Activated naive CD4-positive, alpha-beta T cell treated with anti-CD3 and anti-CD28 coated beads, Interleukin-2, amount 10 ng/mL, durations not matched to agents 7 days and 5 days (primary cell): Measurements from ENCODE around the gene PCDH15.
"Not testable (repeated sequence)": the region's sequence is repeated elsewhere in the genome, so short reads cannot be mapped to it uniquely, and the experiment has no call there.

Experiments used
- CTCF ChIA-PET: fragments of 350-600 bp; sonication (Branson Sonifier 250); formaldehyde crosslinking; loops from one replicate; lab custom pipeline; 2021; ENCODE audit warnings: antibody characterized with exemption; lab: Charles Lee
- DNase-seq: peaks from one replicate; pipeline ENCODE4 v3.0.0-alpha.2; 2020
- H3K27ac Mint-ChIP-seq: one replicate; pipeline ENCODE4 v1.8.0; 2021; ENCODE audit warnings: mild to moderate bottlenecking, moderate library complexity, mixed read lengths
- H3K27me3 Mint-ChIP-seq: one replicate; pipeline ENCODE4 v1.8.0; 2021; ENCODE audit warnings: mild to moderate bottlenecking, mixed read lengths
- H3K36me3 Mint-ChIP-seq: one replicate; pipeline ENCODE4 v1.8.0; 2021; ENCODE audit warnings: mixed read lengths
- H3K4me1 Mint-ChIP-seq: one replicate; pipeline ENCODE4 v1.8.0; 2021; ENCODE audit warnings: mixed read lengths
- H3K4me3 Mint-ChIP-seq: one replicate; pipeline ENCODE4 v1.8.0; 2021; ENCODE audit warnings: mild to moderate bottlenecking, moderate library complexity, mixed read lengths
- H3K9me3 Mint-ChIP-seq: one replicate; pipeline ENCODE4 v1.8.0; 2021; ENCODE audit warnings: mixed read lengths

The PCDH15 gene

GRCh38 chr10:53952698-53953630 is 848.1 kb downstream of the PCDH15 start:
- CTCF ChIA-PET: no interaction called here
- no peaks in the 10 kb centered on the region for H3K36me3 Mint-ChIP-seq
- peaks cover 8% of the 10 kb centered on the region for H3K9me3 Mint-ChIP-seq

GRCh38 chr10:53939654-53940053 is 861.4 kb downstream of the PCDH15 start:
- H3K27ac Mint-ChIP-seq: no peak overlapping the region
- H3K36me3 Mint-ChIP-seq: no peaks in the 10 kb centered on the region
- no peaks in the 10 kb centered on the region for H3K27me3 Mint-ChIP-seq
- DNase-seq: no peak
- no peak overlapping the region for H3K4me3 Mint-ChIP-seq
- CTCF ChIA-PET: no interaction called here
- H3K4me1 Mint-ChIP-seq: no peaks in the 10 kb centered on the region
- H3K9me3 Mint-ChIP-seq: peaks cover 9% of the 10 kb centered on the region

More at GRCh38 chr10:53952698-53953630, 848.1 kb downstream of the PCDH15 start:
- no peak for DNase-seq
- Mint-ChIP-seq H3K4me1 (no peaks in the 10 kb centered on the region), H3K27ac (no peak overlapping the region), H3K27me3 (no peaks in the 10 kb centered on the region), H3K4me3 (no peak overlapping the region)

GRCh38 chr10:53930648-53931047 is 870.4 kb downstream of the PCDH15 start:
- no peak overlapping the region for H3K4me3 Mint-ChIP-seq
- peaks cover 3% of the 10 kb centered on the region for H3K9me3 Mint-ChIP-seq
- no peak overlapping the region for H3K27ac Mint-ChIP-seq
- H3K36me3 Mint-ChIP-seq: no peaks in the 10 kb centered on the region
- H3K27me3 Mint-ChIP-seq: no peaks in the 10 kb centered on the region
- no peak for DNase-seq
- CTCF ChIA-PET: no interaction called here
- no peaks in the 10 kb centered on the region for H3K4me1 Mint-ChIP-seq

- CTCF ChIA-PET, H3K27me3 Mint-ChIP-seq, H3K4me3 Mint-ChIP-seq, DNase-seq, H3K9me3 Mint-ChIP-seq, H3K27ac Mint-ChIP-seq, H3K4me1 Mint-ChIP-seq, H3K36me3 Mint-ChIP-seq: not testable (repeated sequence)
These were observed 876.9 kb downstream of the PCDH15 start for GRCh38 chr10:53924051-53924700.

GRCh38 chr10:53918755-53919154 is 882.3 kb downstream of the PCDH15 start:
- Mint-ChIP-seq H3K4me1 (no peaks in the 10 kb centered on the region), H3K27me3 (no peaks in the 10 kb centered on the region), H3K4me3 (no peak overlapping the region), H3K36me3 (no peaks in the 10 kb centered on the region), H3K27ac (no peak overlapping the region), H3K9me3 (peaks cover 4% of the 10 kb centered on the region)
- no peak for DNase-seq
- CTCF ChIA-PET: no interaction called here

GRCh38 chr10:53909791-53910190 is 891.2 kb downstream of the PCDH15 start:
- no peak overlapping the region for H3K4me3 Mint-ChIP-seq
- no peak overlapping the region for H3K27ac Mint-ChIP-seq
- CTCF ChIA-PET: no interaction called here
- DNase-seq: no peak
- peaks cover 21% of the 10 kb centered on the region for H3K9me3 Mint-ChIP-seq
- H3K36me3 Mint-ChIP-seq: no peaks in the 10 kb centered on the region
- H3K27me3 Mint-ChIP-seq: no peaks in the 10 kb centered on the region
- no peaks in the 10 kb centered on the region for H3K4me1 Mint-ChIP-seq

- Mint-ChIP-seq H3K4me1 (no peaks in the 10 kb centered on the region), H3K36me3 (no peaks in the 10 kb centered on the region)
These were observed 896.4 kb downstream of the PCDH15 start for GRCh38 chr10:53904506-53905241.

GRCh38 chr10:53903756-53904155 is 897.3 kb downstream of the PCDH15 start:
- no peaks in the 10 kb centered on the region for H3K36me3 Mint-ChIP-seq
- CTCF ChIA-PET: no interaction called here
- no peak for DNase-seq
- no peak overlapping the region for H3K27ac Mint-ChIP-seq
- no peaks in the 10 kb centered on the region for H3K27me3 Mint-ChIP-seq
- H3K9me3 Mint-ChIP-seq: peaks cover 4% of the 10 kb centered on the region
- H3K4me3 Mint-ChIP-seq: no peak overlapping the region
- no peaks in the 10 kb centered on the region for H3K4me1 Mint-ChIP-seq

More at GRCh38 chr10:53904506-53905241, 896.4 kb downstream of the PCDH15 start:
- Mint-ChIP-seq H3K4me3 (no peak overlapping the region), H3K27me3 (no peaks in the 10 kb centered on the region), H3K9me3 (peaks cover 5% of the 10 kb centered on the region), H3K27ac (no peak overlapping the region)
- CTCF ChIA-PET: no interaction called here
- DNase-seq: no peak

- Mint-ChIP-seq H3K27me3 (no peaks in the 10 kb centered on the region), H3K36me3 (no peaks in the 10 kb centered on the region), H3K9me3 (peaks cover 5% of the 10 kb centered on the region), H3K27ac (no peak overlapping the region), H3K4me3 (no peak overlapping the region), H3K4me1 (no peaks in the 10 kb centered on the region)
- DNase-seq: no peak
- CTCF ChIA-PET: no interaction called here
These were observed 901.4 kb downstream of the PCDH15 start for GRCh38 chr10:53899463-53900160.

- no peak for DNase-seq
- Mint-ChIP-seq H3K4me1 (no peaks in the 10 kb centered on the region), H3K27me3 (no peaks in the 10 kb centered on the region), H3K4me3 (no peak overlapping the region), H3K27ac (no peak overlapping the region), H3K9me3 (peaks cover 5% of the 10 kb centered on the region), H3K36me3 (no peaks in the 10 kb centered on the region)
- CTCF ChIA-PET: no interaction called here
These were observed 902.5 kb downstream of the PCDH15 start for GRCh38 chr10:53898532-53898931.

- no peak overlapping the region for H3K4me3 Mint-ChIP-seq
- H3K27ac Mint-ChIP-seq: no peak overlapping the region
- H3K36me3 Mint-ChIP-seq: no peaks in the 10 kb centered on the region
- DNase-seq: no peak
- CTCF ChIA-PET: no interaction called here
- no peaks in the 10 kb centered on the region for H3K27me3 Mint-ChIP-seq
- H3K9me3 Mint-ChIP-seq: peaks cover 7% of the 10 kb centered on the region
- H3K4me1 Mint-ChIP-seq: no peaks in the 10 kb centered on the region
These were observed 906.9 kb downstream of the PCDH15 start for GRCh38 chr10:53894145-53894544.

GRCh38 chr10:53893061-53893460 is 908.0 kb downstream of the PCDH15 start:
- CTCF ChIA-PET: no interaction called here
- DNase-seq: no peak
- no peak overlapping the region for H3K27ac Mint-ChIP-seq
- peaks cover 7% of the 10 kb centered on the region for H3K9me3 Mint-ChIP-seq
- no peak overlapping the region for H3K4me3 Mint-ChIP-seq
- no peaks in the 10 kb centered on the region for H3K4me1 Mint-ChIP-seq
- no peaks in the 10 kb centered on the region for H3K27me3 Mint-ChIP-seq
- no peaks in the 10 kb centered on the region for H3K36me3 Mint-ChIP-seq

- Mint-ChIP-seq H3K9me3 (peaks cover 4% of the 10 kb centered on the region), H3K4me1 (no peaks in the 10 kb centered on the region), H3K27me3 (no peaks in the 10 kb centered on the region), H3K27ac (no peak overlapping the region), H3K4me3 (no peak overlapping the region), H3K36me3 (no peaks in the 10 kb centered on the region)
- DNase-seq: no peak
- CTCF ChIA-PET: no interaction called here
These were observed 914.4 kb downstream of the PCDH15 start for GRCh38 chr10:53886325-53887300.
